WTC11 (cell line): ENCODE measurements around the gene GRM7. TPM values are rescaled to one million over a fixed set of nuclear protein-coding genes. Genes with fewer than 3 reads are reported as not detected.

Source experiments
- ATAC-seq: fragments of 200-7000 bp; cut with Tn5 transposase; 2 replicates; pipeline ENCODE4 v1.10.0; 2021; ENCODE audit warnings: mild to moderate bottlenecking, moderate library complexity
- CTCF ChIA-PET: fragments of 300-600 bp; sonication (Branson Sonifier 250); formaldehyde crosslinking; loops from one replicate; lab custom pipeline; 2021; ENCODE audit warnings: antibody characterized with exemption; lab: Charles Lee
- POLR2A ChIA-PET: fragments of 350-600 bp; sonication (Branson Sonifier 250); formaldehyde crosslinking; loops from one replicate; lab custom pipeline; 2021; ENCODE audit warnings: antibody characterized with exemption; lab: Charles Lee
- DNase-seq: peaks from one replicate; pipeline ENCODE4 v3.0.0; 2021; ENCODE audit warnings: low spot score
- H3K27ac Mint-ChIP-seq: 2 replicates; pipeline ENCODE4 v1.8.0; 2021; ENCODE audit warnings: mixed read lengths
- H3K27me3 Mint-ChIP-seq: 2 replicates; pipeline ENCODE4 v1.8.0; 2021; ENCODE audit warnings: low read depth, mild to moderate bottlenecking, moderate library complexity, mixed read lengths
- H3K36me3 Mint-ChIP-seq: 2 replicates; pipeline ENCODE4 v1.8.0; 2021; ENCODE audit warnings: mixed read lengths
- H3K4me1 Mint-ChIP-seq: 2 replicates; pipeline ENCODE4 v1.8.0; 2022; ENCODE audit warnings: mixed read lengths
- H3K4me3 Mint-ChIP-seq: 2 replicates; pipeline ENCODE4 v1.8.0; 2021; ENCODE audit warnings: mild to moderate bottlenecking, moderate library complexity, mixed read lengths
- H3K9me3 Mint-ChIP-seq: 2 replicates; pipeline ENCODE4 v1.8.0; 2021; ENCODE audit warnings: mixed read lengths
- ATF1 ChIP-seq: sonication (generic); formaldehyde crosslinking; IDR thresholded peaks from 2 replicates; pipeline ENCODE4 v1.8.1; 2023; ENCODE audit warnings: mild to moderate bottlenecking, moderate library complexity, missing genetic modification reagents
- ATF3 ChIP-seq: sonication (generic); formaldehyde crosslinking; conservative IDR thresholded peaks from 2 replicates; pipeline ENCODE4 v1.8.1; 2022; ENCODE audit warnings: mild to moderate bottlenecking, missing genetic modification reagents
- CTCF ChIP-seq: fragments of 200-600 bp; IDR thresholded peaks from 2 replicates; pipeline ENCODE4 v1.8.0; 2022; ENCODE audit warnings: antibody characterized with exemption
- EMX1 ChIP-seq: fragments of 250-450 bp; sonication (Bioruptor Pico); IDR thresholded peaks from 2 replicates; pipeline ENCODE4 v1.8.0; 2021; ENCODE audit warnings: mild to moderate bottlenecking
- ESRRA ChIP-seq: sonication (generic); formaldehyde crosslinking; IDR thresholded peaks from 2 replicates; pipeline ENCODE4 v1.8.1; 2022; ENCODE audit warnings: mild to moderate bottlenecking, missing genetic modification reagents, borderline replicate concordance
- ETV6 ChIP-seq: sonication (generic); formaldehyde crosslinking; IDR thresholded peaks from 2 replicates; pipeline ENCODE4 v1.8.1; 2022; ENCODE audit warnings: mild to moderate bottlenecking, missing genetic modification reagents
- FOXJ3 ChIP-seq: sonication (generic); formaldehyde crosslinking; IDR thresholded peaks from 2 replicates; pipeline ENCODE4 v1.9.0; 2021; ENCODE audit warnings: missing genetic modification reagents, mild to moderate bottlenecking, borderline replicate concordance
- FOXP1 ChIP-seq: sonication (generic); formaldehyde crosslinking; IDR thresholded peaks from 2 replicates; pipeline ENCODE4 v1.8.0; 2022; ENCODE audit warnings: missing genetic modification reagents, mild to moderate bottlenecking, moderate library complexity, borderline replicate concordance
- NFE2L1 ChIP-seq: sonication (generic); formaldehyde crosslinking; IDR thresholded peaks from 2 replicates; pipeline ENCODE4 v1.8.1; 2023; ENCODE audit warnings: missing genetic modification reagents
- RORB ChIP-seq: fragments of 250-450 bp; sonication (Bioruptor Pico); IDR thresholded peaks from 2 replicates; pipeline ENCODE4 v1.9.0; 2021; ENCODE audit warnings: mild to moderate bottlenecking
- STAT6 ChIP-seq: sonication (generic); formaldehyde crosslinking; conservative IDR thresholded peaks from 2 replicates; pipeline ENCODE4 v1.8.1; 2023; ENCODE audit warnings: mild to moderate bottlenecking, low read depth, missing genetic modification reagents, moderate library complexity
- TCF7 ChIP-seq: sonication (generic); formaldehyde crosslinking; IDR thresholded peaks from 2 replicates; pipeline ENCODE4 v1.8.0; 2022; ENCODE audit warnings: mild to moderate bottlenecking, low read depth, missing genetic modification reagents, moderate library complexity
- TEAD4 ChIP-seq: sonication (generic); formaldehyde crosslinking; IDR thresholded peaks from 2 replicates; pipeline ENCODE4 v1.8.0; 2022; ENCODE audit warnings: mild to moderate bottlenecking, missing genetic modification reagents
- total RNA-seq: library from RNA; stranded (reverse); gene quantifications from 3 replicates; pipeline ENCODE4 v1.2.3, GENCODE V29; 2021
- TF ChIP-seq, protein P1 (sequence below): sonication (generic); formaldehyde crosslinking; IDR thresholded peaks from 2 replicates; pipeline ENCODE4 v1.8.1; 2023; ENCODE audit warnings: mild to moderate bottlenecking, moderate library complexity, missing genetic modification reagents
- TF ChIP-seq, protein P2 (sequence below): fragments of 250-450 bp; sonication (Bioruptor Pico); IDR thresholded peaks from 2 replicates; pipeline ENCODE4 v1.9.0; 2021; ENCODE audit warnings: moderate library complexity, mild to moderate bottlenecking, inconsistent platforms, borderline replicate concordance
- TF ChIP-seq, protein P3 (sequence below): sonication (generic); formaldehyde crosslinking; IDR thresholded peaks from 2 replicates; pipeline ENCODE4 v1.8.1; 2022; ENCODE audit warnings: mild to moderate bottlenecking, moderate library complexity, missing genetic modification reagents
- TF ChIP-seq, protein P4 (sequence below): sonication (generic); formaldehyde crosslinking; IDR thresholded peaks from 2 replicates; pipeline ENCODE4 v1.8.0; 2023; ENCODE audit warnings: mild to moderate bottlenecking, missing genetic modification reagents
- TF ChIP-seq, protein P5 (sequence below): sonication (generic); formaldehyde crosslinking; IDR thresholded peaks from 2 replicates; pipeline ENCODE4 v1.8.1; 2023; ENCODE audit warnings: mild to moderate bottlenecking, missing genetic modification reagents, moderate library complexity
- TF ChIP-seq, protein P6 (sequence below): sonication (generic); formaldehyde crosslinking; IDR thresholded peaks from 2 replicates; pipeline ENCODE4 v1.8.1; 2022; ENCODE audit warnings: low read depth, missing genetic modification reagents, borderline replicate concordance
- TF ChIP-seq, protein P7 (sequence below): sonication (generic); formaldehyde crosslinking; IDR thresholded peaks from 2 replicates; pipeline ENCODE4 v1.8.1; 2023; ENCODE audit warnings: mild to moderate bottlenecking, missing genetic modification reagents, moderate library complexity

Gene GRM7
- total RNA-seq, 1 experiment from 2014 or later: 0.42 TPM

- Mint-ChIP-seq H3K36me3 (no peaks in the 10 kb centered on the region), H3K4me3 (no peak overlapping the region), H3K4me1 (peaks cover 5% of the 10 kb centered on the region; the same call in 1 of the 2 replicates), H3K27ac (no peak overlapping the region), H3K27me3 (no peaks in the 10 kb centered on the region), H3K9me3 (no peaks in the 10 kb centered on the region)
- TF ChIP-seq EMX1 (CRISPR knock-in tag) (no peak), FOXP1 (CRISPR knock-in tag) (no peak), STAT6 (CRISPR knock-in tag) (no peak), FOXJ3 (CRISPR knock-in tag) (no peak), ETV6 (CRISPR knock-in tag) (no peak), TEAD4 (CRISPR knock-in tag) (no peak), RORB (CRISPR knock-in tag) (no peak), NFE2L1 (no peak), CTCF (no peak), TCF7 (no peak), ESRRA (CRISPR knock-in tag) (no peak)
- TF ChIP-seq, protein P1, sequence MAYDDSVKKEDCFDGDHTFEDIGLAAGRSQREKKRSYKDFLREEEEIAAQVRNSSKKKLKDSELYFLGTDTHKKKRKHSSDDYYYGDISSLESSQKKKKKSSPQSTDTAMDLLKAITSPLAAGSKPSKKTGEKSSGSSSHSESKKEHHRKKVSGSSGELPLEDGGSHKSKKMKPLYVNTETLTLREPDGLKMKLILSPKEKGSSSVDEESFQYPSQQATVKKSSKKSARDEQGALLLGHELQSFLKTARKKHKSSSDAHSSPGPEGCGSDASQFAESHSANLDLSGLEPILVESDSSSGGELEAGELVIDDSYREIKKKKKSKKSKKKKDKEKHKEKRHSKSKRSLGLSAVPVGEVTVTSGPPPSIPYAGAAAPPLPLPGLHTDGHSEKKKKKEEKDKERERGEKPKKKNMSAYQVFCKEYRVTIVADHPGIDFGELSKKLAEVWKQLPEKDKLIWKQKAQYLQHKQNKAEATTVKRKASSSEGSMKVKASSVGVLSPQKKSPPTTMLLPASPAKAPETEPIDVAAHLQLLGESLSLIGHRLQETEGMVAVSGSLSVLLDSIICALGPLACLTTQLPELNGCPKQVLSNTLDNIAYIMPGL: no peak
- TF ChIP-seq, protein P2, sequence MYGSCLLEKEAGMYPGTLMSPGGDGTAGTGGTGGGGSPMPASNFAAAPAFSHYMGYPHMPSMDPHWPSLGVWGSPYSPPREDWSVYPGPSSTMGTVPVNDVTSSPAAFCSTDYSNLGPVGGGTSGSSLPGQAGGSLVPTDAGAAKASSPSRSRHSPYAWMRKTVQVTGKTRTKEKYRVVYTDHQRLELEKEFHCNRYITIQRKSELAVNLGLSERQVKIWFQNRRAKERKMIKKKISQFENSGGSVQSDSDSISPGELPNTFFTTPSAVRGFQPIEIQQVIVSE (CRISPR knock-in tag): no peak
- TF ChIP-seq, protein P3, sequence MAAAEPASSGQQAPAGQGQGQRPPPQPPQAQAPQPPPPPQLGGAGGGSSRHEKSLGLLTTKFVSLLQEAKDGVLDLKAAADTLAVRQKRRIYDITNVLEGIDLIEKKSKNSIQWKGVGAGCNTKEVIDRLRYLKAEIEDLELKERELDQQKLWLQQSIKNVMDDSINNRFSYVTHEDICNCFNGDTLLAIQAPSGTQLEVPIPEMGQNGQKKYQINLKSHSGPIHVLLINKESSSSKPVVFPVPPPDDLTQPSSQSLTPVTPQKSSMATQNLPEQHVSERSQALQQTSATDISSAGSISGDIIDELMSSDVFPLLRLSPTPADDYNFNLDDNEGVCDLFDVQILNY (CRISPR knock-in tag): no peak
- TF ChIP-seq, protein P4, sequence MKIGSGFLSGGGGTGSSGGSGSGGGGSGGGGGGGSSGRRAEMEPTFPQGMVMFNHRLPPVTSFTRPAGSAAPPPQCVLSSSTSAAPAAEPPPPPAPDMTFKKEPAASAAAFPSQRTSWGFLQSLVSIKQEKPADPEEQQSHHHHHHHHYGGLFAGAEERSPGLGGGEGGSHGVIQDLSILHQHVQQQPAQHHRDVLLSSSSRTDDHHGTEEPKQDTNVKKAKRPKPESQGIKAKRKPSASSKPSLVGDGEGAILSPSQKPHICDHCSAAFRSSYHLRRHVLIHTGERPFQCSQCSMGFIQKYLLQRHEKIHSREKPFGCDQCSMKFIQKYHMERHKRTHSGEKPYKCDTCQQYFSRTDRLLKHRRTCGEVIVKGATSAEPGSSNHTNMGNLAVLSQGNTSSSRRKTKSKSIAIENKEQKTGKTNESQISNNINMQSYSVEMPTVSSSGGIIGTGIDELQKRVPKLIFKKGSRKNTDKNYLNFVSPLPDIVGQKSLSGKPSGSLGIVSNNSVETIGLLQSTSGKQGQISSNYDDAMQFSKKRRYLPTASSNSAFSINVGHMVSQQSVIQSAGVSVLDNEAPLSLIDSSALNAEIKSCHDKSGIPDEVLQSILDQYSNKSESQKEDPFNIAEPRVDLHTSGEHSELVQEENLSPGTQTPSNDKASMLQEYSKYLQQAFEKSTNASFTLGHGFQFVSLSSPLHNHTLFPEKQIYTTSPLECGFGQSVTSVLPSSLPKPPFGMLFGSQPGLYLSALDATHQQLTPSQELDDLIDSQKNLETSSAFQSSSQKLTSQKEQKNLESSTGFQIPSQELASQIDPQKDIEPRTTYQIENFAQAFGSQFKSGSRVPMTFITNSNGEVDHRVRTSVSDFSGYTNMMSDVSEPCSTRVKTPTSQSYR (CRISPR knock-in tag): no peak
- ChIA-PET CTCF (no interaction called here), POLR2A (no interaction called here)
- DNase-seq: no peak
- no peak for ATAC-seq
Measured at GRCh38 chr3:7562892-7563291, 702.0 kb downstream of the GRM7 start.

DNA sequence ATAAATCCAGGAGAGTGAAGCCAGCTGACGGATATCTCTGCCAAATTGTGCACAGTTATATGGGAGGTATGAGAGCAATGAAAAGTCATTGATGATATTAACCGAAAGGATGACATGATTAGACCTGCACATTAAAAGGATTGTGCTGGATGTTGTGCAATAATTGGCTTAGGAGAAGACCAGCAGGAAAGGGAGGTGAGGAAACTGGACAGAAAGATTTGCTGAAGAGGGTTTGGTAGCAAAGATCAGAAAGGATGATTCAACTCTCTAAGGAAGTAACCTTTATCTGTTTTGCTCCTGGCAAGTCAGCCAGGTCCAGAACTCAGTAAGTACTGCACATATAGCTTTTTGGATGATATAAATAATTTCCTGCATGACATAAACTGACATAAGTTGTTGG is 704.7 kb downstream of the GRM7 start:
- Mint-ChIP-seq H3K9me3 (peaks cover 11% of the 10 kb centered on the region), H3K36me3 (peaks cover 8% of the 10 kb centered on the region), H3K4me3 (no peak overlapping the region), H3K4me1 (peaks cover 5% of the 10 kb centered on the region; the same call in 1 of the 2 replicates), H3K27me3 (no peaks in the 10 kb centered on the region; the same call in 1 of the 2 replicates), H3K27ac (no peak overlapping the region)
- no peak for ATAC-seq
- ChIA-PET POLR2A (no interaction called here), CTCF (interaction anchor here (0.6 kb wide), 1 partner anchor 17 kb away, joined by 3 read pairs; no protein-coding TSS in a partner anchor)
- DNase-seq: no peak
- TF ChIP-seq ATF1 (CRISPR knock-in tag) (no peak), ATF3 (CRISPR knock-in tag) (no peak)
- TF ChIP-seq, protein P5, sequence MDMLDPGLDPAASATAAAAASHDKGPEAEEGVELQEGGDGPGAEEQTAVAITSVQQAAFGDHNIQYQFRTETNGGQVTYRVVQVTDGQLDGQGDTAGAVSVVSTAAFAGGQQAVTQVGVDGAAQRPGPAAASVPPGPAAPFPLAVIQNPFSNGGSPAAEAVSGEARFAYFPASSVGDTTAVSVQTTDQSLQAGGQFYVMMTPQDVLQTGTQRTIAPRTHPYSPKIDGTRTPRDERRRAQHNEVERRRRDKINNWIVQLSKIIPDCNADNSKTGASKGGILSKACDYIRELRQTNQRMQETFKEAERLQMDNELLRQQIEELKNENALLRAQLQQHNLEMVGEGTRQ (CRISPR knock-in tag): no peak
- TF ChIP-seq, protein P6, sequence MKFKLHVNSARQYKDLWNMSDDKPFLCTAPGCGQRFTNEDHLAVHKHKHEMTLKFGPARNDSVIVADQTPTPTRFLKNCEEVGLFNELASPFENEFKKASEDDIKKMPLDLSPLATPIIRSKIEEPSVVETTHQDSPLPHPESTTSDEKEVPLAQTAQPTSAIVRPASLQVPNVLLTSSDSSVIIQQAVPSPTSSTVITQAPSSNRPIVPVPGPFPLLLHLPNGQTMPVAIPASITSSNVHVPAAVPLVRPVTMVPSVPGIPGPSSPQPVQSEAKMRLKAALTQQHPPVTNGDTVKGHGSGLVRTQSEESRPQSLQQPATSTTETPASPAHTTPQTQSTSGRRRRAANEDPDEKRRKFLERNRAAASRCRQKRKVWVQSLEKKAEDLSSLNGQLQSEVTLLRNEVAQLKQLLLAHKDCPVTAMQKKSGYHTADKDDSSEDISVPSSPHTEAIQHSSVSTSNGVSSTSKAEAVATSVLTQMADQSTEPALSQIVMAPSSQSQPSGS: no peak
- TF ChIP-seq, protein P7, sequence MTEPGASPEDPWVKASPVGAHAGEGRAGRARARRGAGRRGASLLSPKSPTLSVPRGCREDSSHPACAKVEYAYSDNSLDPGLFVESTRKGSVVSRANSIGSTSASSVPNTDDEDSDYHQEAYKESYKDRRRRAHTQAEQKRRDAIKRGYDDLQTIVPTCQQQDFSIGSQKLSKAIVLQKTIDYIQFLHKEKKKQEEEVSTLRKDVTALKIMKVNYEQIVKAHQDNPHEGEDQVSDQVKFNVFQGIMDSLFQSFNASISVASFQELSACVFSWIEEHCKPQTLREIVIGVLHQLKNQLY (CRISPR knock-in tag): no peak
